ENCODE results near the gene FAM217B.

Gene FAM217B

GRCh38 chr20:59908855-59909254 is 31.3 kb upstream of the FAM217B start:
- no peak overlapping the region for H3K4me3 ChIP-seq (ENCODE audit: low read depth in 1 of 2, low read length in 1 of 2)
- H3K27me3 ChIP-seq: no peaks in the 10 kb centered on the region
- no peak overlapping the region for H3K27ac ChIP-seq
- H3K9me3 ChIP-seq: no peaks in the 10 kb centered on the region
- TF ChIP-seq CTCF (IDR thresholded peaks at IDR 0.05): no peak
- no peaks in the 10 kb centered on the region for H3K4me1 ChIP-seq (ENCODE audit: control insufficient read depth in 1 of 2, insufficient read depth in 1 of 2, low read depth in 1 of 2, low read length in 1 of 2)
- H3K36me3 ChIP-seq: no peaks in the 10 kb centered on the region

- Histone ChIP-seq H3K27ac (no peak overlapping the region), H3K4me1 (ENCODE audit: control insufficient read depth in 1 of 2, insufficient read depth in 1 of 2, low read depth in 1 of 2, low read length in 1 of 2) (no peaks in the 10 kb centered on the region), H3K9me3 (no peaks in the 10 kb centered on the region), H3K4me3 (ENCODE audit: low read depth in 1 of 2, low read length in 1 of 2) (no peak overlapping the region), H3K27me3 (no peaks in the 10 kb centered on the region), H3K36me3 (no peaks in the 10 kb centered on the region)
- TF ChIP-seq CTCF (IDR thresholded peaks at IDR 0.05): no peak
Observed at GRCh38 chr20:59911041-59911440, 29.1 kb upstream of the FAM217B start.

DNA sequence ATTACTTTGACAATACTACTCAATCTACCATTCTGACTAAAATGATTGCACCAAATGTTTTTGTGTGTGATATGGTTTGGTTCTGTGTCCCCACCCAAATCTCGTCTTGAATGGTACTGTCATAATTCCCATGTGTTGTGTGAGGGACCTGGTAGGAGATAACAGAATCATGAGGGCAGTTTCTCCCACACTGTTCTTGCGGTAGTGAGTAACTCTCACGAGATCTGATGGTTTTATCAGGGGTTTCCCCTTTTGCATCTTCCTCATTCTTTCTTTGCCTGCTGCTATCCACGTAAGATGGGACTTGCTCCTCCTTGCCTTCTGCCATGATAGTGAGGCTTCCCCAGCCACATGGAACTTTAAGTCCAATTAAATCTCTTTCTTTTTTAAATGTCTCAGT is 27.6 kb upstream of the FAM217B start:
- no peak overlapping the region for H3K4me3 ChIP-seq (ENCODE audit: low read depth in 1 of 2, low read length in 1 of 2)

DNA sequence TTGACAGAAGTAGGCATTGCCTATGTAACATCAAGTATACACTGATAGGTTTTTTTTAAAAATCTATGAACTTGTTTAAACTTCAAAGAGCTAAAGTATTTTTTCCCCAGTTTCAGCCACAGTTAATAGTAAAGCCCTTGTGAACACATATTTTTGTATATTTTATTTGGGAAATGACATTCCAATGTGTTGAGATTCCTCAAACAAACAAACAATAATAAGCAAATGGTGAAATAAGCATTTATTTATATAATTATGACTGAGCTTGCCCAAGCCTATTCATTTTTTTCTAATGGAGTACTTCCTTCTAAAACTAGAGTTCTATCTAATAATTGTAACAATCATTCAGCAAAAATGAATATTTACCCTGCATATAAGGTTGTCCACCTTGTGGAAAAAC is 19.2 kb upstream of the FAM217B start:
- Histone ChIP-seq H3K9me3 (no peaks in the 10 kb centered on the region), H3K27ac (no peak overlapping the region), H3K4me3 (ENCODE audit: low read depth in 1 of 2, low read length in 1 of 2) (no peak overlapping the region), H3K27me3 (peaks cover 9% of the 10 kb centered on the region), H3K4me1 (ENCODE audit: control insufficient read depth in 1 of 2, insufficient read depth in 1 of 2, low read depth in 1 of 2, low read length in 1 of 2) (no peaks in the 10 kb centered on the region), H3K36me3 (no peaks in the 10 kb centered on the region)
- no peak for TF ChIP-seq CTCF (IDR thresholded peaks at IDR 0.05)

More for the DNA sequence above, 27.6 kb upstream of the FAM217B start:
- no peaks in the 10 kb centered on the region for H3K36me3 ChIP-seq
- no peaks in the 10 kb centered on the region for H3K27me3 ChIP-seq
- H3K27ac ChIP-seq: no peak overlapping the region
- TF ChIP-seq CTCF (IDR thresholded peaks at IDR 0.05): no peak
- no peaks in the 10 kb centered on the region for H3K4me1 ChIP-seq (ENCODE audit: control insufficient read depth in 1 of 2, insufficient read depth in 1 of 2, low read depth in 1 of 2, low read length in 1 of 2)
- H3K9me3 ChIP-seq: no peaks in the 10 kb centered on the region

GRCh38 chr20:59923514-59923913 is 16.7 kb upstream of the FAM217B start:
- Histone ChIP-seq H3K4me3 (ENCODE audit: low read depth in 1 of 2, low read length in 1 of 2) (no peak overlapping the region), H3K27ac (no peak overlapping the region), H3K36me3 (no peaks in the 10 kb centered on the region), H3K4me1 (ENCODE audit: control insufficient read depth in 1 of 2, insufficient read depth in 1 of 2, low read depth in 1 of 2, low read length in 1 of 2) (no peaks in the 10 kb centered on the region), H3K27me3 (peaks cover 9% of the 10 kb centered on the region), H3K9me3 (no peaks in the 10 kb centered on the region)
- no peak for TF ChIP-seq CTCF (IDR thresholded peaks at IDR 0.05)

DNA sequence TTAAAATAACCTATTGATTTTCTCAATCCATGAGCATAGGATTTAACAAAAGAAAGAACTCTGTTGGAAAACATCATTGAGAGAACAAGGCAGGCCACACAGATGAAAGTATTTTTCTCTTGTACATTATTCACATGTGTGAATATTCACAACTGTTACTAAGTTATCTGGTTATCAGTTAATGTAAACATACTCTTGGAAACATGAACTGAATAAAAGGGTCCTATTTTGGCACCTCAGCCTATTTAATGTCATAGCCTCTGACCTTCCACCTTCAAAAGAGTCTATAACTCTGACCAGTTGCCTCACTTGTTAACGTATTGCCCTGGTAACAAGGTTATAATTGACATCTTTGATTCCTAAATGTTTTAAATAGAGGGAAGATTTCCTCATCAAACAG is 14.8 kb upstream of the FAM217B start:
- no peak for TF ChIP-seq CTCF (IDR thresholded peaks at IDR 0.05)
- no peak overlapping the region for H3K4me3 ChIP-seq (ENCODE audit: low read depth in 1 of 2, low read length in 1 of 2)
- H3K27ac ChIP-seq: no peak overlapping the region
- no peaks in the 10 kb centered on the region for H3K4me1 ChIP-seq (ENCODE audit: control insufficient read depth in 1 of 2, insufficient read depth in 1 of 2, low read depth in 1 of 2, low read length in 1 of 2)
- peaks cover 9% of the 10 kb centered on the region for H3K27me3 ChIP-seq
- no peaks in the 10 kb centered on the region for H3K36me3 ChIP-seq
- no peaks in the 10 kb centered on the region for H3K9me3 ChIP-seq
